ENCODE results near the gene FBN2.
"Not testable (repeated sequence)": the region's sequence is repeated elsewhere in the genome, so short reads cannot be mapped to it uniquely, and the experiment has no call there.

The FBN2 gene

GRCh38 chr5:128475693-128476092 is 62.4 kb downstream of the FBN2 start:
- no peak for DNase-seq

- DNase-seq, result no peak
These were observed 65.1 kb downstream of the FBN2 start for GRCh38 chr5:128472919-128473318.

DNA sequence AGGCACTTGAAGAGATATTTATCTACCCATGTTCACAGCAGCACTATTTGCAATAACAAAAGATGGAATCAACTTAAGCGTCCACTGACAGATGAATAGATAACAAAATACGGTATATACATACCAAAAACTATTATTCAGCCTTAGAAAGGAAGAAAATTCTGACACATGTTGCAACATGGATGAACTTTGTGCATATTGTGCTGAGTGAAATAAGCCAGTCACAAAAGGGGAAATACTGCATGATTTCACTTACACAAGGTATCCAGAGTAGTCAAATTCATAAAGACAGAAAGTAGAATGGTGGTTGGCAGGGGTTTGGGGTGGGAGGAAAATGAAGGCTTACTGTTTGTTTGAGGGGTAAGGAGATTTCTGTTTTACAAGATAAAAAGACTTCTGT is 66.0 kb downstream of the FBN2 start:
- DNase-seq, result no peak

- DNase-seq, result no peak
These were observed 67.4 kb downstream of the FBN2 start for GRCh38 chr5:128470663-128471062.

DNA sequence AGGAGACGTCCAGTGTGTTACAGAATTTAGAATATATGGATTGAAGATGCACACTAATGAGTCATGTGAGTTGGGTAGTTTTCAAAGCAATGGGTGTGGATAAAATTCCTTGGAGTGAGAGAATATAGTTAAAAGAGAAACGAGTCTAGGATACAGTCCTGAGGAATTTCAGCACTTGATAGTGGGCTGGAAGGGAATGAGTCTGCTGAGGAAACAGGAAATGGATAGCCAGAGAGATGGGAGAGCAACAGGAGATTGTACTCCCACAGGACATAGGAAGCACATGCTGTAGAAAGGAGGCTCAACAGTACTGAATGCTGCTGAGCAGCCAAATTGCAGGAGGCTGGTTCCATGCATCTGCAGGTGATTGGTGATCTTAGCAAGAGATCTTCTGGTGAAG is 68.1 kb downstream of the FBN2 start:
- no peak for DNase-seq

- DNase-seq, result no peak
These were observed 71.1 kb downstream of the FBN2 start for GRCh38 chr5:128466980-128467379.

- DNase-seq, result no peak
These were observed 71.5 kb downstream of the FBN2 start for GRCh38 chr5:128466554-128466953.

- DNase-seq, result no peak
These were observed 73.4 kb downstream of the FBN2 start for GRCh38 chr5:128464596-128464995.

DNA sequence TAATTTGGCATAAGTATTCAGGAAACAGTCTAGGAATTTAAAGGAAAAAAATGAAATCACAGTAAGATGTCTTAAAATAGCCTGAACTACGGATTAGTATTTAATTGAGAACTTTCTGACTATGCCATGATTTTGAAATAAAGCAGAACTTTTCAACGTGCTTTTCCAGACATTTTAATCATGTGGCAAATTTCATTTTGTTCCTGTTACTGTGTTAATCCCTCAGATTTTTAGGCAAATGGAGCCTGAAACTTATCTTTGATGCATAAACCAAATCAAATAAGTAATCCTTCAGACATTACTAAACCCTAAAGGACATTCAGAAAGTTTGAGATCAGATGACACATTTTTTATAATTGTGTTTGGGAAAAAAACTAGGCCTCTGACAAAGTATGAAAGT is 75.7 kb downstream of the FBN2 start:
- no peak for DNase-seq

- not testable (repeated sequence) for DNase-seq
These were observed 80.7 kb downstream of the FBN2 start for GRCh38 chr5:128457147-128457915.

DNA sequence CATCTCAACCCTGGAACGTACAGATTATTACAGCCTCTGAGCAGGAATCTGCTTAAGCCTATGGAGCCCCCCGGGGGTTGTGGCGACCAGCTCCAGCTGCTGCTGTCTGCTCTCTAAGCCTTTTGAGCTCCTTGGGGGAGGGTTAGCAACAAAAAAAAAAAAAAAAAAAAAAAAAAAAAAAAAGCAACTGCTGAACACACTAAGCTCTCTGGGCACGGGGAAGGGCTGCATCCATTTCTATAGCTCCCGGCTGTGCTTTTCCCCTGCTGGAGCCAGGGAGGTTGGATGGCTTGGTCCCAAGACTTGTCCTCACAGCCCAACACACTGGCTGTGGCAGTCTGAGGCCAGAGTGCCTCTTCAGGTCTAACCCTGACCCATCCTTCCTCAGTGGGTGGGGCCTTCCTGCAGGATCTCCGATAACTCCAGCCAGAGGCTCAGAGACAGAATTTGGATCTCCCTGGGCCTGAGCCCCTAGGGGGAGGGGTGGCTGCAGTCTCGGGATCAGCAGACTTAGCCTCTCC is 82.1 kb downstream of the FBN2 start:
- peak; percentile 43 for DNase-seq

- no peak for DNase-seq
These were observed 84.9 kb downstream of the FBN2 start for GRCh38 chr5:128453121-128453520.

DNA sequence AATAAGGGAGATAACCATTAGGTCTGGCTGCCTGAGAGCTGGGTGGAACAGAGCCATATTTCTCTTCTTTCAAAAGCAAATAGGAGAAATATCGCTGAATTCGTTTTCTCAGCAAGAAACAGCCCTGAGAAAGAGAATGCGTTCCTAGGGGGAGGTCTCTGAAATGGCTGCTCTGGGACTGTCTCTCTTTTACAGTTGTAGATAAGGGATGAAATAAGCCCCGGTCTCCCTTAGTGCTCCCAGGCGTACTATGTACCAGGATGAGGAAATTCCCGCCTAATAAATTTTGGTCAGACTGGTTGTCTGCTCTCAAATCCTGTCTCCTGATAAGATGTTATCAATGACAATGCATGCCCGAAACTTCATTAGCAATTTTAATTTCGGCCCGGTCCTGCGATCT is 90.8 kb downstream of the FBN2 start:
- not testable (repeated sequence) for DNase-seq

DNA sequence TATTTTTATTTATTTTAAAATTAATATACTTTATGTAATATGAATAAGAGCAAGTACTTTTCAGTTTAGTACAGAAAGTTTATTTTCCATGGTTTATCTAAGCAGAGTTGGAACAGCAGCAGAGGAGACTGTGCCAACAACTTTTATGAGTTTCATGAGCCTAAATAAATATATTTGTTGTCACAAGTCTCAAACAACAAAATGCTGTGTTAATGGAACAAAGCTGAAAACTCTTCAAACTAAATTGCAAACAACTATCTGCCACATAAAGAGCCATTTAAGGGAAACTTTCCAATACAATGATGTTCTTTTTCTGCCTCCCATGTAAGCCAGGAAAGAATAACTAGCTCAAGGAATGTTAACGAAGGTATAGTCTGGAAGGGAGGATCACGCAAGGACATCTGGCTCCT is 96.1 kb downstream of the FBN2 start:
- DNase-seq, result no peak

DNA sequence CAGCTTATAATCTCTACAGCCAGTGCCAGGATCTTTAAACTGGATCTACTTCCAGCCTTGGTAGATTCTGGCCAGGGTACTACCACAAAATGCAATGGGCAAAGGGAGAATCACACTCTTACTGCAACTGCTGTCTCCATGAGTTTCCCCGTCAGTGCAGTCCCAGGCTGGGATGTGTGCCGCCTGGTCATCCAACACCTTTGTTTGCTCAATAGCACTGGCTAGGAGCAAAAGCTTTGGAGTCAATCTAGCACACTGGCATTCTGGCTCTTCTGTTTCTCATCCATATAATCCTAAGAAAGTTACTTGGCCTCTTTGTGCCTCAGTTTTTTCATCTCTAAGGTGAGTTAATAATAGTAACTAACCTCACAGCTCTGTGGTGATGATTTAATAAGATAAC is 96.9 kb downstream of the FBN2 start:
- DNase-seq, result no peak

GRCh38 chr5:128436749-128437188 is 101.3 kb downstream of the FBN2 start:
- no peak for DNase-seq

DNA sequence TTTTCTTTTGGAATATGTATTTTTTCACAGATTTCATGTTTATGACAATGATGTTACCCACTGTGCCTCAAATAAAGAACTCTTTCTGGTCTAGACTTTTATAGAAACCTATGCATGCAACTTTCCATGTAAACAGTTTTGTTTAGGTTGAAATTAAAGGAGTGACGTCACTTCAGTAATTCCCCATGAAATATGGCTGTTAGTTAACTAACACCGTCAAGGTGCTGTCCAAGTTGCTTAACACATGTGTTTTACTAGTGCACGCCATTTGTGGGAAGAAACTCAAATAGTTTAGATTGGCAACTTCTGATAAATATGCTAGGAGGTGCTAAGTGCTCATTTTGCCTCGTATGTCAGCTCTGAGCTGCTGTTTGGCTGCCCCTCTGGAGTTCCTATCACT is 102.2 kb downstream of the FBN2 start:
- no peak for DNase-seq

- DNase-seq, result no peak
These were observed 103.1 kb downstream of the FBN2 start for GRCh38 chr5:128434993-128435392.

- DNase-seq, result no peak
These were observed 105.1 kb downstream of the FBN2 start for GRCh38 chr5:128432913-128433440.

GRCh38 chr5:128427921-128428320 is 110.1 kb downstream of the FBN2 start:
- DNase-seq, result no peak

DNA sequence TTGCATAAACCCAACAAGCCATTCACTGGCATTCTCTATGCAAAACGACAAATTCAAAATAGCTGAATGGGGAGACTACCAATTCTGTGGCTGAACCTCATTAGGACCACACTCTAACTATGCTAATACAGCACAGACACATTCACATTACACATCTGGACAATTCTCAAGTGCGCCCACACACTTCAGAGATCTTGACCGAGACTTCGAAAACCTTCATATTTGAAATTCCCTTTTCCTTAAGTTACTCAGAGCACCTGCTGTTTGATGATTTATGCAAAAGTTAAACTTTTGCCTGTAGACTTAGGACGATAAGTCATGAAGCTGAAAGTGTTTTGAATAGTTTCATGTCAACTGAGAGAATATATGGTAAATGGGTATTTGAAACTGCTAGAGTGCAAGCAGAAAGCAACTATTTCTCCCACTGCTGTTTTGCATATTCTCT is 111.9 kb downstream of the FBN2 start:
- no peak for DNase-seq

DNA sequence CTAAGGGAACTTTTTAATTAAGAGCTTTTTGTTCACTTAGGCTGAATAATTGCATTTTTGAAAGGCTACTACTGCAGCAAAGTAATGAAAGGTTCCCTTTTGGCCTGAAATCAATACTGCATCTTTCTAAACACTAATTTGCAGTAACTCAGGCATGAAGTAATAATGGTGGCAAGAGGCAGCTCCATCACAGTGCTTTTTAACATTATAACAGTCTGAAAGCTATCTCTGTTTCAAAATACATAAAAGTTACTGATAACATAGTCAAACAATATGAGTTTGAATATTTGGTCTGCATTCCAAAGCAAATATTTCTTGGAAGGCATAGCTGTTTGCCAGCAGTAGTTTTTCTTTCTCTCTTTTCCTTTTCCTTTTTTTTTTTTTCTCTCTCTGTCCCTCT is 113.4 kb downstream of the FBN2 start:
- no peak for DNase-seq

DNA sequence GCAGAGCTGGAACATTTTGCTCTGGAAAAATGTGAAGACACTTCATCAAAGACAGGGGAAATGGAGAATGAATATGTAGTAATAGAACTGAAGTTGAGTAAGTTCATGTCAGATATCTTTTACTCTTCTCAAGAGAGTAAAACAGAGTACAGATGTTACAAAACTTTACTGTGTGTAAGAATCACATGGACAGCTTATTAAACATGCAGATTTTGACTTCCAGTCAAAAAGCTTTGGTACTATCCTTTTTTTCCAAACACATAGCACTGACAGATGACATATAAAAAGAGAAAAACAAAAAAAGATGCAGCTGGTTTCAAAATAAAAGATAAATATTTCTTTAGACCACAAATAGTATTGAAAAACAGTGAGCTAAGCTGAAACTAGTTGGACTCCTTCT is 115.4 kb downstream of the FBN2 start:
- DNase-seq, result no peak

GRCh38 chr5:128414469-128414868 is 123.6 kb downstream of the FBN2 start:
- DNase-seq, result no peak

GRCh38 chr5:128413356-128413755 is 124.7 kb downstream of the FBN2 start:
- DNase-seq, result no peak

Data from NCI-H524 treated with DMSO at 0.1 percent for 48 hours (cell line).